Neural progenitor cell (in vitro differentiated cells): ENCODE data around the gene FAM83E.

ENCODE experiments used
- CTCF ChIP-seq: fragments of 200-600 bp; sonication (generic); IDR thresholded peaks from 2 replicates; pipeline ENCODE4 v1.5.1; 2017; ENCODE audit warnings: antibody characterized with exemption, mild to moderate bottlenecking
- EZH2 ChIP-seq: fragments of 200-600 bp; sonication (generic); IDR thresholded peaks from 2 replicates; pipeline ENCODE4 v1.6.1; 2017; ENCODE audit warnings: antibody characterized with exemption, mild to moderate bottlenecking, moderate library complexity

GRCh38 chr19:48600679-48601417 lies 14.0 kb downstream of the FAM83E start:
- TF ChIP-seq CTCF (no peak), EZH2 (no peak)
